GM18951 (cell line): Measurements from ENCODE around the gene VARS1.
"Not testable (repeated sequence)": the region's sequence is repeated elsewhere in the genome, so short reads cannot be mapped to it uniquely, and the experiment has no call there.

ENCODE experiments used
- POLR2A ChIP-seq: IDR thresholded peaks from 4 replicates; pipeline ENCODE4 v1.6.1; 2011; ENCODE audit warnings: mild to moderate bottlenecking; ENCODE audit not compliant: insufficient read length, insufficient read depth; ENCODE audit errors: extremely low read depth
- in situ Hi-C: fragments of 300-500 bp; cut with MboI; formaldehyde crosslinking; loops from one replicate; pipeline ENCODE4 v1.12.0; 2022; ENCODE audit warnings: low sequenced_read_pairs, mixed read lengths, inconsistent platforms; ENCODE audit not compliant: unreplicated experiment

VARS1 gene

DNA sequence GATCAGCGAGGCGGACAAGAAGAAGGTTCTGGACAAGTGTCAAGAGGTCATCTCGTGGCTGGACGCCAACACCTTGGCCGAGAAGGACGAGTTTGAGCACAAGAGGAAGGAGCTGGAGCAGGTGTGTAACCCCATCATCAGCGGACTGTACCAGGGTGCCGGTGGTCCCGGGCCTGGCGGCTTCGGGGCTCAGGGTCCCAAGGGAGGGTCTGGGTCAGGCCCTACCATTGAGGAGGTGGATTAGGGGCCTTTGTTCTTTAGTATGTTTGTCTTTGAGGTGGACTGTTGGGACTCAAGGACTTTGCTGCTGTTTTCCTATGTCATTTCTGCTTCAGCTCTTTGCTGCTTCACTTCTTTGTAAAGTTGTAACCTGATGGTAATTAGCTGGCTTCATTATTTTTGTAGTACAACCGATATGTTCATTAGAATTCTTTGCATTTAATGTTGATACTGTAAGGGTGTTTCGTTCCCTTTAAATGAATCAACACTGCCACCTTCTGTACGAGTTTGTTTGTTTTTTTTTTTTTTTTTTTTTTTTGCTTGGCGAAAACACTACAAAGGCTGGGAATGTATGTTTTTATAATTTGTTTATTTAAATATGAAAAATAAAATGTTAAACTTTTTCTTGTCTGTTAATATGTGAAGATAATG is 34.2 kb upstream of the VARS1 start:
- no peak for TF ChIP-seq POLR2A
- in situ Hi-C loops: no loop called here

DNA sequence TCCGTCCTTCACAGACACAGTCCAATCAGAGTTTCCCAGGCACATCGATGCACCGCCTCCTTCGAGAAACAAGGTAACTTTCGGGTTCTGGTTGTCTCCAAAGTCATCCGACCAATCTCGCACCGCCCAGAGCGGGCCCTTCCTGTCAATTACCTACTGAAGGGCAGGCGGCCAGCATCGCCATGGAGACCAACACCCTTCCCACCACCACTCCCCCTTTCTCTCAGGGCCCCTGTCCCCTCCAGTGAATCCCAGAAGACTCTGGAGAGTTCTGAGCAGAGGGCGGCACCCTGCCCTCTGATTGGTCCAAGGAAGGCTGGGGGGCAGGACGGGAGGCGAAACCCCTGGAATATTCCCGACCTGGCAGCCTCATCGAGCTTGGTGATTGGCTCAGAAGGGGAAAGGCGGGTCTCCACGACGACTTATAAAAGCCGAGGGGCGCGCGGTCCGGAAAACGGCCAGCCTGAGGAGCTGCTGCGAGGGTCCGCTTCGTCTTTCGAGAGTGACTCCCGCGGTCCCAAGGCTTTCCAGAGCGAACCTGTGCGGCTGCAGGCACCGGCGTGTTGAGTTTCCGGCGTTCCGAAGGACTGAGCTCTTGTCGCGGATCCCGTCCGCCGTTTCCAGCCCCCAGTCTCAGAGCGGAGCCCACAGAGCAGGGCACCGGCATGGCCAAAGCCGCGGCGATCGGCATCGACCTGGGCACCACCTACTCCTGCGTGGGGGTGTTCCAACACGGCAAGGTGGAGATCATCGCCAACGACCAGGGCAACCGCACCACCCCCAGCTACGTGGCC is 31.9 kb upstream of the VARS1 start, which contains the start of gene HSPA1B:
TSS of gene HSPA1B (plus strand) at position 453 of the 794 bp plus-strand sequence. CDS start at position 666, 213 bp downstream.
- in situ Hi-C loops: no loop called here
- peak; percentile 99 for TF ChIP-seq POLR2A

DNA sequence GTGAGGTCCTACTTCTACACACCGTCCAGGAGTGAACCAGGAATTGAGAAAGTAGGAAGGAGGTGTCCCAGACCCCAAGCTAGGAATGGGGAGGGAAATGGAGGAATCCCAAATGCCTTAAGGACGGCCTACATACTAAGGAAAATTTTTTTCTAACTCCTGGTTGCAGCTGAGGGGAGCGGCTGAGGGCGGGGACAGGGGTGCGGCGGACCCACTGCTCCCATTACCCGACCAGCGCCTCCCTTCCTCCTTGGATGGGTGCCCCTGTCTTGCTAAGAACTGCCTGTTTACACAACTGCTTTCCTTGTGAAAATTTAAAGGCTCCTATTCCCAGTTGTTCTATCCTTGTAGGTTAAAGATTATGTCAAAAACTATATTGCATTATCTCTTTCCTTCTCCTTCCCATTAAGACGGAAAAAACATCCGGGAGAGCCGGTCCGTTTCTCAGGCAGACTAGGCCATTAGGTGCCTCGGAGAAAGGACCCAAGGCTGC is 31.3 kb upstream of the VARS1 start:
- in situ Hi-C loops: no loop called here
- TF ChIP-seq POLR2A: peak; percentile 57

DNA sequence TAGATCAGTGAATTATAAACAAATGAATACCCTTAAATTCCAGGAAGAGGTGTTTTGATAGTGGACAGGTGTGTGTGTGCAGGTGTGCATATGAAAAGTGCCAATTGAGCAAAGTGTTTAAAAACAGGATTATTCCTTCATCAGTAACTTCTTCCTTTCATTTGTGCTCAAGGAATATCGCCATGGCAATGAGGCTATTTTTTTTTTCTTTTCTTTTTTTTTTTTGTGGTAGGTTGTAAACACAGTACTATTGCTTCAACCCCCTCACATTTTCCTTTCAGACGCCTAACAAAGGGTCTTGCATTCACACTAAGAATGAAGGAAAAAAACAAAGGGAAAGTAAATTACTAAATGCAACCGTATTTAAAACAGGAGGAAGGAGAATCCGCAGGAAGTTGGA is 30.0 kb upstream of the VARS1 start:
- TF ChIP-seq POLR2A: no peak
- in situ Hi-C loops: no loop called here

DNA sequence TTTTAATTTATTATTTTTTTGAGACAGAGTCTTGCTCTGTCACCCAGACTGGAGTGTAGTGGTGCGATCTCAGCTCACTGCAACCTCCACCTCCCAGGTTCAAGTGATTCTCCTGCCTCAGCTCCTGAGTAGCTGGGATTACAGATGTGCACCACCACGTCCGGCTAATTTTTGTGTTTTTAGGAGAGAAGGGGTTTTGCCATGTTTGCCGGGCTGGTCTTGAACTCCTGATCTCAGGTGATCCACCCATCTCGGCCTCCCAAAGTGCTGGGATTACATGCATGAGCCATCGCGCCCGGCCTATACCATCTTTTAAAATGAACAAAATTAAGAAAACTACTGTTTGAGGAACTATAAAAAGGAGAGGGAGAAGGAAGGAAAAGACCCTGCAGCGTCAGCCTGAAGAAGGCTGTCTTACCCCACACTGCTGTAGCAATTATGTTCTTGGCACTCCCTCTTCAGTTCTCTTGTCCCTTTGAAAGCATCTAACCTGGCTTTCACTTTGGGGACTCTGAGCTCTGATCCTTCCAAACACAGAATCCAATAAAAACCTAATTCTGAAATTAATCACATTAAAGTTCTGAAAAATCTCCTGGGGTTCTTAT is 28.1 kb upstream of the VARS1 start:
- in situ Hi-C loops: not testable (repeated sequence)

DNA sequence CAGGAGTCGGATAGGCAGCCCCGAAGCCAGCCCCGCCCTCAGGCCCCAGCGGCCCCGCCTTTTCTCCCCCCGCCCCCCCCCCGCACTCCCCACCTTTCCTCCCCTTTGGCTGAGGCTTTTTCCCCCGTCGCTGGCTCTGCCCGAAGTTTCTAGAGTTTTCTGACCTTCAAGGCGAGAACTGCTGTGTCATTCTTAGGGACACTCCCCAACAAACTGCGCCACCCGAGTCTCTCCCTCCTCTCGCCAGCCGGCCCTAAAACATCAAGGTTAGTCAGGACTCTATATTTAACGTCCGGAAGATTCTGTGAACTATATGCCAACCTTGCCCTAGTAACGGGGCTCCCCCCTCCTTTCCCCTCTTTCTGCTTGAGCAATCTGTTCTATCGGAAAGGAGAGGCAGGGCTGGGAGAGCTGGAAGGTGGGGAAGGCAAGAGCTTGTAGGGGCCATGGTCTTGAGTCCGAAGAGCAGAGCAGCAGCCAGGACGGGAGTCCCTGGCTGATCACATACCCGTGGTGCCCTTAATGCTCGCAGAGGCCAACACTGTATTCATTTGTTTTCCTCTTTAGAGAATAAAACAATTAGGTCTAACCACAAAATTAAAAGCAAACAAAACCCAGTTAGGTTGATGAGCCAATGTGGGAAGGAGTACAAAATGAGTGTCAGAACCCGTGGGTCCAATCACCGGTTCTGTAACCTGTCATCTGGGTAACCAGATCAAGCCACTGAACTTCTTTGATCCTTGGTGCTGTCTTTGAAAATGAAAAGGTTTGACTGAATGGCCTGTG is 26.7 kb upstream of the VARS1 start:
- peak; percentile 37 for TF ChIP-seq POLR2A
- in situ Hi-C loops: no loop called here

DNA sequence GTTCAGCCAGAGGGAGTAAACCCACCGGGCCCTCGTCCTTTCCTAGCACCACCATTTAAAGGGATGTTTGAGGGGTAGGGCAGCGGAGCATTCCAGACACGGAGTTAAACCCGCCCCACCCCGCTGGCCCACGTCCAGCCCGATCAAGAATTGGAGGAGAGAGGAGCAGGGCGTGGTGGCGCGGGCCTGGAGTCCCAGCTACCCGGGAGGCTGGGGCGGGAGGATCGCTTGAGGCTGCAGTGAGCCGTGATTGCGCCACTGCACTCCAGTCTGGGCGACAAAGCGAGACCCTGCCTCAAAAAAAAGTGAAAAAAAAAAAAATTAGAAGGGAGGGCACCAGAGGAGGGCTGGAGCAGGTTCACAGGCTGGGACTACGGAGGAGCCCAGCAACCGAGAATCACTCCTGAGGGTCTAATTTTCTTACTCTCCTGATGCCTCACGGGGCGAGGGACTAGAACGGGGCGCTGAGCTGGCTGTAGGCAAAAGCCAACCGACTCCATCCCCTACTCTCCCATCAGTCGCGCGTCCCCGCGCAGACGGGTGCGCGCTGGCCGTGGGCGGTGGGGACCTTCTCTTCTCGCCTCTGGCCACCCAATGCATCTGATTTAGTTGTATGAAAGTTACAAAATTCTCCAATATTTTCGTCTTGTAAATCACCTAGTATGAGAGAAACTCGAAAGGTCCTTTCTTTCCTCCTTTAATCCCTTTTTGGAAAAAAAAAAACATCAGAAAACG is 25.9 kb upstream of the VARS1 start:
- peak; percentile 70 for TF ChIP-seq POLR2A

DNA sequence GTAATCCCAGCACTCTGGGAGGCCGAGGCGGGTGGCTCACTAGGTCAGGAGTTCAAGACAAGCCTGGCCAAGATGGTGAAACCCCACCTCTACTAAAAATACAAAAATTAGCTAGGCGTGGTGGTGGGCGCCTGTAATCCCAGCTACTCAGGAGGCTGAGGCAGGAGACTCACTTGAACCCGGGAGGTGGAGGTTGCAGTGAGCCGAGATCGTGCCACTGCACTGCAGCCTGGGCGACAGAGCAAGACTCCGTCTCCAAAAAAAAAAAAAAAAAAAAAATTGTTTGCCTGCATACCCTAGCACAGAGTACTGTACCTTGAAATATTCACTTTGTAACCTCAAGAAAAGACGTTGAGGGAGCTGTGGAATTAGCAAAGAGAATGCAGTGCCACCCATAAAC is 24.8 kb upstream of the VARS1 start:
- in situ Hi-C loops: not testable (repeated sequence)

More for the DNA sequence above, 25.9 kb upstream of the VARS1 start:
- in situ Hi-C loops: no loop called here

DNA sequence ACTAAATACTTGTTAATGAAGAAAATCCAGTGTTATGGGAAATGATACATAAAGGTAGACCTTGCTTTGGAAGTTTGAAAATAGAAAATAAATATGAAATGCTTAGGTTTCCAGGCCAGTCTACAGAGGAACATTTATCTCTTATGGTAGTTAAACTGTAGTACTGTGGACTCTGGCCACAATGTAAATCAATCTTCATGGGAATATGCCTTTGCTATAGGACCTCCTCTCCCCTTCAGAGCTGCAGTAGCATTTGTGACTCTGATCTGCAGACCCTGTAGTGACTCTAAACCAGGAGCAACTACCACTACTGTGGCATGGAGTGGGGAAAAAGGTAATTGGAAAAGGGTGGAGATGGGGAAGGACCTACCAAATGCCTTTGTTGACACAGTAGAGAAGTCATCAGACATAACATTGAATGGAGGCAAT is 24.3 kb upstream of the VARS1 start:
- TF ChIP-seq POLR2A: no peak
- in situ Hi-C loops: no loop called here

DNA sequence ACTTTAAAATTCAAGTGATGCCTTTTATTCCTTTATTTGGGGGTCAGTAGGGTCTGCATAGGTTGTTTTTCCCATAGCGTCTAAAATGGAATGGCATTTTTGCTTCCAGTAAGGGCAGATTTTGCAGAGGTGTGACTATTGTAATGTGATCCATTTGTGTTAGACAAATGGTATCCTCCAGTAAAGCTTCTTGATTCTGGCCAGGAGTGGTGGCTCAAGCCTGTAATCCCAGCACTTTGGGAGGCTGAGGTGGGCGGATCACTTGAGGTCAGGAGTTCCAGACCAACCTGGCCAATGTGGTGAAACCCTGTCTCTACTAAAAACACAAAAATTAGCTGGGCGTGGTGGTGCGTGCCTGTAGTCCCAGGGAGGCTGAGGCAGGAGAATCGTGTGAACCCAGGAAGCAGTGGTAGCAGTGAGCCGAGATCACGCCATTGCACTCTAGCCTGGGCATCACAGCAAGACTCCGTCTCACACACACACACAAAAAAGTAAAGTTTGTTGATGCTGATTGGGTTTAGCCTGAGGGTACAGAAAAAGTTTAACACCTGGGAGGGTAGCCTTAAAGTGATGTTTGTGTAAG is 22.5 kb upstream of the VARS1 start:
- in situ Hi-C loops: not testable (repeated sequence)

DNA sequence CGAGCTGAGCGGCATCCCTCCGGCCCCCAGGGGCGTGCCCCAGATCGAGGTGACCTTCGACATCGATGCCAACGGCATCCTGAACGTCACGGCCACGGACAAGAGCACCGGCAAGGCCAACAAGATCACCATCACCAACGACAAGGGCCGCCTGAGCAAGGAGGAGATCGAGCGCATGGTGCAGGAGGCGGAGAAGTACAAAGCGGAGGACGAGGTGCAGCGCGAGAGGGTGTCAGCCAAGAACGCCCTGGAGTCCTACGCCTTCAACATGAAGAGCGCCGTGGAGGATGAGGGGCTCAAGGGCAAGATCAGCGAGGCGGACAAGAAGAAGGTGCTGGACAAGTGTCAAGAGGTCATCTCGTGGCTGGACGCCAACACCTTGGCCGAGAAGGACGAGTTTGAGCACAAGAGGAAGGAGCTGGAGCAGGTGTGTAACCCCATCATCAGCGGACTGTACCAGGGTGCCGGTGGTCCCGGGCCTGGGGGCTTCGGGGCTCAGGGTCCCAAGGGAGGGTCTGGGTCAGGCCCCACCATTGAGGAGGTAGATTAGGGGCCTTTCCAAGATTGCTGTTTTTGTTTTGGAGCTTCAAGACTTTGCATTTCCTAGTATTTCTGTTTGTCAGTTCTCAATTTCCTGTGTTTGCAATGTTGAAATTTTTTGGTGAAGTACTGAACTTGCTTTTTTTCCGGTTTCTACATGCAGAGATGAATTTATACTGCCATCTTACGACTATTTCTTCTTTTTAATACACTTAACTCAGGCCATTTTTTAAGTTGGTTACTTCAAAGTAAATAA is 21.8 kb upstream of the VARS1 start:
- in situ Hi-C loops: not testable (repeated sequence)
